K562 (cell line): ENCODE measurements around the gene ZNF148. TPM values are rescaled to one million over a fixed set of nuclear protein-coding genes. Genes with fewer than 3 reads are reported as not detected.
A peak's percentile ranks its signal among the peaks of the same experiment; 100 is the strongest.

Experiments used
- BCLAF1 ChIP-seq, 2 experiments: fragments of 450-650 bp in 1 of 2; IDR thresholded peaks; 2 replicates each; pipeline ENCODE4 v1.6.1; 2011 to 2017; ENCODE audit warnings: low read depth in 2 of 2, antibody characterized with exemption in 1 of 2, borderline replicate concordance in 1 of 2, low read length in 1 of 2, mild to moderate bottlenecking in 1 of 2, mixed read lengths in 1 of 2; ENCODE audit not compliant: control insufficient read depth in 1 of 2
- GATA2 ChIP-seq: sonication (generic); formaldehyde crosslinking; IDR thresholded peaks from 2 replicates; pipeline ENCODE4 v1.4.0; 2020; ENCODE audit warnings: mild to moderate bottlenecking, missing genetic modification reagents
- HBP1 ChIP-seq: fragments of 450-650 bp; formaldehyde crosslinking; IDR thresholded peaks from 2 replicates; pipeline ENCODE4 v1.4.0; 2022; ENCODE audit warnings: missing genetic modification characterization
- KAT2B ChIP-seq: IDR thresholded peaks from one replicate; pipeline ENCODE4 v1.6.1; 2012; ENCODE audit warnings: low read depth, mild to moderate bottlenecking, control low read depth, inconsistent platforms, low read length, moderate library complexity
- MCM2 ChIP-seq: fragments of 450-650 bp; IDR thresholded peaks from 2 replicates; pipeline ENCODE4 v1.6.1; 2017; ENCODE audit warnings: low read depth, mild to moderate bottlenecking
- MXD1 ChIP-seq: fragments of 250-450 bp; sonication (Bioruptor Pico); IDR thresholded peaks from 2 replicates; pipeline ENCODE4 v1.8.0; 2021; ENCODE audit warnings: borderline replicate concordance, mild to moderate bottlenecking, moderate library complexity; ENCODE audit not compliant: poor library complexity, severe bottlenecking
- NBN ChIP-seq: fragments of 450-650 bp; IDR thresholded peaks from 2 replicates; pipeline ENCODE4 v1.6.1; 2016; ENCODE audit warnings: low read depth, mild to moderate bottlenecking
- NEUROD1 ChIP-seq: fragments of 150-350 bp; IDR thresholded peaks from 2 replicates; pipeline ENCODE4 v1.6.1; 2014; ENCODE audit warnings: borderline replicate concordance, low read length, low read depth; ENCODE audit not compliant: partially characterized antibody
- NR2C2 ChIP-seq, 2 experiments: fragments of 200-800 bp in 1 of 2; sonication (Bioruptor generic) in 1 of 2; sonication (generic) in 1 of 2; formaldehyde crosslinking in 1 of 2; IDR thresholded peaks; 2 replicates each; pipeline versions ENCODE4 v1.6.1 to v1.8.0; 2016 to 2022; ENCODE audit warnings: mild to moderate bottlenecking in 1 of 2, missing compliant biosample characterization in 1 of 2, missing genetic modification characterization in 1 of 2, missing genetic modification reagents in 1 of 2
- NR4A1 ChIP-seq, 2 experiments: fragments of 250-450 bp in 1 of 2; fragments of 450-650 bp in 1 of 2; sonication (Bioruptor Pico) in 1 of 2; IDR thresholded peaks; 2 replicates each; pipeline versions ENCODE4 v1.4.0 to v1.6.1; 2016 to 2020; ENCODE audit warnings: mild to moderate bottlenecking in 2 of 2, missing compliant biosample characterization in 1 of 2, missing genetic modification characterization in 1 of 2, moderate library complexity in 1 of 2
- SMAD3 ChIP-seq: fragments of 450-650 bp; formaldehyde crosslinking; conservative IDR thresholded peaks from 2 replicates; pipeline ENCODE4 v1.4.0; 2020; ENCODE audit warnings: mild to moderate bottlenecking
- SMARCB1 ChIP-seq: IDR thresholded peaks from 2 replicates; pipeline ENCODE4 v1.6.1; 2011; ENCODE audit warnings: improper control_type of control experiment, low read depth; ENCODE audit not compliant: insufficient read length
- TCF7L2 ChIP-seq: fragments of 150-350 bp; IDR thresholded peaks from 2 replicates; pipeline ENCODE4 v1.6.1; 2016; ENCODE audit warnings: low read depth, mild to moderate bottlenecking, low read length, moderate library complexity
- ZNF436 ChIP-seq: fragments of 250-450, 450-650 bp; sonication (Bioruptor Pico); formaldehyde crosslinking; IDR thresholded peaks from 2 replicates; pipeline ENCODE4 v1.7.0; 2020; ENCODE audit warnings: mild to moderate bottlenecking
- ZNF444 ChIP-seq: fragments of 250-450 bp; sonication (Bioruptor Pico); IDR thresholded peaks from 2 replicates; pipeline ENCODE4 v1.4.0; 2020; ENCODE audit warnings: mild to moderate bottlenecking, moderate library complexity
- ZNF583 ChIP-seq: fragments of 250-450 bp; sonication (Bioruptor Pico); IDR thresholded peaks from 2 replicates; pipeline ENCODE4 v1.4.0; 2020
- ZNF639 ChIP-seq, 2 experiments: fragments of 200-800 bp in 1 of 2; sonication (Bioruptor generic) in 1 of 2; sonication (generic) in 1 of 2; formaldehyde crosslinking in 1 of 2; IDR thresholded peaks in 1 of 2; conservative IDR thresholded peaks in 1 of 2; 2 replicates each; pipeline versions ENCODE4 v1.5.0 to v1.6.1; 2016 to 2020; ENCODE audit warnings: missing compliant biosample characterization in 1 of 2, missing genetic modification characterization in 1 of 2, missing genetic modification reagents in 1 of 2
- ZNF77 ChIP-seq: fragments of 250-450 bp; sonication (Bioruptor Pico); IDR thresholded peaks from 2 replicates; pipeline ENCODE4 v1.5.0; 2020
- polyA plus RNA-seq, 8 experiments: library from polyadenylated mRNA; depleted of rRNA in 4 of 8; stranded (reverse) in 5 of 8; unstranded in 3 of 8; fragments of >200 nt; fragmentation: Nextera tagmentation in 2 of 8; fragmentation: Illumina TruSeq in 1 of 8; extraction: Ambion mirVana in 2 of 8; extraction: Trizol in 1 of 8; gene quantifications; 2 replicates each; pipeline versions ENCODE4 v1.2.1 to v1.2.3, GENCODE V29; 2011 to 2014; ENCODE audit warnings: inconsistent platforms in 1 of 8, missing spikeins in 1 of 8
- total RNA-seq, 7 experiments: library from RNA; depleted of rRNA in 6 of 7; stranded (reverse); fragments of >200 nt in 6 of 7; fragmentation: Illumina TruSeq in 2 of 7; extraction: Trizol in 2 of 7; gene quantifications; 2 replicates each; pipeline versions ENCODE4 v1.2.1 to v1.2.3, GENCODE V29; 2011 to 2021; ENCODE audit warnings: low replicate concordance in 1 of 7

The ZNF148 gene
- total and polyA plus RNA-seq, 9 of the 15 experiments (the other 6 are each of a cell fraction or from before 2014, with no cell fraction given), result 2.7 to 15.1 (median 8.3) TPM

DNA sequence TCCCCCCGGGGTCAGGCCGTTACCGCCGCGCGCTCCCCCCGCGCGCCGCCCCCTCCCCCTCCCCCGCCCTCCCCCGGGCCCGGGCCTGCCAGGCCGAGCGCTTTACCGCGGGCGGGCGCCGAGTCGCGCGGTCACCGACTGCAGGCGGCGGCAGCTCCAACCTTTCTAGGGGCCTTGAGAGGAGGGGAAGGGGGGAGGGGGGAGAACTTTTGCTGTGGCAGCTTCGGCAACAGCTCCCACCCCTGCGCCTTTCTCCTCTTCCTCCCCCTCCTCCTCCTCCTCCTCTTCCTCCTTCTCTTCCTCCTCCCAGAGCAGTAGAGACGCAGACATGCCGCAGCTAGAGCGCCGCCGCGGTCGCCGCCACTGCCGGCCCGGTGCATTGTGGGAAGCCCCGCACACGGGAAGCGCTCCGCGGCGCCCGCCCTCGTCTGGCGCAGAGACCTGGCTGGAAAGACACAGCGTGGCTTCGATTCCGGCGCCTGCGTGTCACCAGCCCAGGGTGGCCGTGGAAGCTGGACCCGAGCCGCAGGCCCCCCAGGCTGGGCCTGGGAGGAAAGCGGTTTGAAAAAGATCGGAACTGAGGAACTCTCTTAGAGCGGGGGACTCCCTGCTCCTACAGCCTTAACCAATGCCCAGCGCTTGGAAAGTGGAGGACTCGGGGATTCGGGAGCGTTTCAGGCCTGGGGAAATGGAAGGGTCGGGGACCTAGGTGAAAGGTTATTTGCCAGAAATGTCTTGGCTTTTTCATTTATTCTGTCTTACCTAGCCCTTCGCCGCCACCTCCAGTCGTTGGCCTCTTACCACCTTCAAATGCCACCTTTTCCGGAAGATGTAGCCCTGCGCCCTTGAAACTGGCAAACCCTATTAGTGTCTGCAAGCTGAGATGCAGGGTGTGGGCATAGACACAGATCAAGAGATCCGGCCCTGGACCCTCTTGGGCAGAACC, at the start of gene ZNF148 (continued):
- peak; percentile 80; the same call in 1 of the 2 replicates for TF ChIP-seq ZNF444
- TF ChIP-seq ZNF436 (CRISPR knock-in tag), result no peak
- TF ChIP-seq ZNF77 (CRISPR knock-in tag), result no peak
- TF ChIP-seq NR2C2 (CRISPR knock-in tag; IDR thresholded peaks at IDR 0.05), result no peak
- peak; percentile 80 for TF ChIP-seq NR2C2 (tag; IDR thresholded peaks at IDR 0.05)
- TF ChIP-seq ZNF639 (CRISPR knock-in tag; conservative IDR thresholded peaks at IDR 0.05 in 1 of 2, IDR thresholded peaks at IDR 0.05 in 1 of 2), result peak in 1 of 2 experiments; percentile 70; a peak in 1 of 4 replicates
- TF ChIP-seq BCLAF1 (IDR thresholded peaks at IDR 0.05; ENCODE audit: borderline replicate concordance in 1 of 2, control insufficient read depth in 1 of 2, low read depth in 2 of 2, low read length in 1 of 2), result no peak
- no peak for TF ChIP-seq SMAD3 (CRISPR knock-in tag)
- TF ChIP-seq ZNF583 (CRISPR knock-in tag), result no peak
- no peak for TF ChIP-seq HBP1
- TF ChIP-seq SMARCB1, result no peak
- peak; percentile 24 for TF ChIP-seq NEUROD1
- no peak for TF ChIP-seq KAT2B
- TF ChIP-seq TCF7L2, result no peak
- no peak for TF ChIP-seq GATA2 (CRISPR knock-in tag)
- no peak for TF ChIP-seq NR4A1 (CRISPR knock-in tag; IDR thresholded peaks at IDR 0.05)
- no peak for TF ChIP-seq NR4A1 (tag; IDR thresholded peaks at IDR 0.05)
- TF ChIP-seq MXD1, result no peak
- no peak for TF ChIP-seq NBN
- no peak for TF ChIP-seq MCM2
